Spleen (tissue), 11 donors: ENCODE results near the gene VAMP2. TPM values are rescaled to one million over a fixed set of nuclear protein-coding genes. Genes with fewer than 3 reads are reported as not detected.

ENCODE experiments used
- DNase-seq: peaks from one replicate; pipeline ENCODE4 v3.0.0-alpha.2; 2020
- H3K27ac ChIP-seq, 8 donors: fragments of 200-600 bp; sonication (generic) in 7 of 8; 1 replicate in 4 of 8; 2 replicates in 4 of 8; pipeline versions ENCODE4 v1.5.0 to v1.8.0; 2016 to 2021; ENCODE audit warnings: inconsistent platforms in 4 of 8, mild to moderate bottlenecking in 4 of 8, moderate library complexity in 1 of 8
- H3K27me3 ChIP-seq, 7 donors: fragments of 200-600 bp; sonication (generic) in 6 of 7; replicated peaks in 1 of 7; 1 replicate in 4 of 7; 2 replicates in 3 of 7; pipeline versions ENCODE4 v1.5.0 to v1.8.0; 2016 to 2021; ENCODE audit warnings: inconsistent platforms in 3 of 7, mild to moderate bottlenecking in 1 of 7
- H3K36me3 ChIP-seq, 6 donors: fragments of 200-600 bp; sonication (generic) in 5 of 6; 1 replicate in 4 of 6; 2 replicates in 2 of 6; pipeline versions ENCODE4 v1.5.0 to v1.8.0; 2016 to 2021; ENCODE audit warnings: inconsistent platforms in 2 of 6
- H3K4me1 ChIP-seq, 6 donors: fragments of 200-600 bp; sonication (generic) in 5 of 6; 1 replicate in 3 of 6; 2 replicates in 3 of 6; pipeline versions ENCODE4 v1.5.0 to v1.8.0; 2016 to 2021; ENCODE audit warnings: inconsistent platforms in 3 of 6
- H3K4me3 ChIP-seq, 8 donors: fragments of 200-600 bp; sonication (generic) in 7 of 8; 1 replicate in 4 of 8; 2 replicates in 4 of 8; pipeline versions ENCODE4 v1.5.0 to v1.8.0; 2016 to 2021; ENCODE audit warnings: inconsistent platforms in 4 of 8, mild to moderate bottlenecking in 4 of 8, moderate library complexity in 2 of 8
- H3K9me3 ChIP-seq, 8 donors: fragments of 200-600 bp; sonication (generic) in 7 of 8; 1 replicate in 4 of 8; 2 replicates in 4 of 8; pipeline versions ENCODE4 v1.5.0 to v1.8.0; 2016 to 2021; ENCODE audit warnings: inconsistent platforms in 4 of 8
- POLR2A ChIP-seq, 3 donors: fragments of 450-650 bp; IDR thresholded peaks; one replicate each; pipeline ENCODE4 v1.5.1; 2017; ENCODE audit warnings: antibody characterized with exemption in 3 of 3, mild to moderate bottlenecking in 1 of 3
- POLR2AphosphoS5 ChIP-seq, 3 donors: sonication (generic); formaldehyde crosslinking; IDR thresholded peaks; one replicate each; pipeline ENCODE4 v1.5.1; 2017; ENCODE audit warnings: antibody characterized with exemption in 3 of 3
- WGBS, 5 donors: extraction: QIAGEN DNeasy Blood & Tissue Kit in 3 of 5; methylation state at CpG; one replicate each; pipeline versions ENCODE4 v1.1.5 to v1.1.7; 2013 to 2018; 5-methylcytosine and 5-hydroxymethylcytosine counted together
- intact Hi-C: fragments of 100-400 bp; cut with DNase I; formaldehyde crosslinking; loops from one replicate; pipeline ENCODE4 v1.15.0; 2023; ENCODE audit warnings: low total_unique reads
- polyA plus RNA-seq, 3 donors: library from polyadenylated mRNA; stranded (reverse); fragments of 200-250 nt; gene quantifications; one replicate each; pipeline ENCODE4 v1.2.1, GENCODE V29; 2013
- total RNA-seq, 7 donors: library from RNA; depleted of rRNA in 3 of 7; stranded (reverse); fragments of >200 nt in 3 of 7; fragmentation: NEBNext Ultra II Directional in 4 of 7; extraction: Animal tissue kit (Norgen Biotek cat#: 25700) in 4 of 7; gene quantifications; one replicate each; pipeline versions ENCODE4 v1.1.0 to v1.2.1, GENCODE V29; 2016 to 2021
- TF ChIP-seq, protein P1 (sequence below), 11 experiments: fragments of 200-600 bp in 7 of 11; fragments of 450-650 bp in 4 of 11; sonication (generic) in 4 of 11; IDR thresholded peaks in 8 of 11; conservative IDR thresholded peaks in 3 of 11; 1 replicate in 7 of 11; 2 replicates in 4 of 11; pipeline versions ENCODE4 v1.4.0 to v1.8.0; 2016 to 2021; ENCODE audit warnings: antibody characterized with exemption in 11 of 11, inconsistent platforms in 4 of 11, mild to moderate bottlenecking in 1 of 11
- donor health status: healthy with polysubstance abuse.
- donor health status: DM: no; HTN: no; CAD: no; lungs with moderate emphysema.
- donor health status: DM: no; HTN: no; CAD: no.
- donor health status: Bipolar disorder and iron deficiency.
- donor health status: healthy.
- donor health status: DM: no; HTN: no; CAD: no.
- donor health status: DM: yes; HTN: yes; CAD: no.

The VAMP2 gene
- total and polyA plus RNA-seq, 10 donors = 37.5 to 94.8 (median 54.5) TPM

DNA sequence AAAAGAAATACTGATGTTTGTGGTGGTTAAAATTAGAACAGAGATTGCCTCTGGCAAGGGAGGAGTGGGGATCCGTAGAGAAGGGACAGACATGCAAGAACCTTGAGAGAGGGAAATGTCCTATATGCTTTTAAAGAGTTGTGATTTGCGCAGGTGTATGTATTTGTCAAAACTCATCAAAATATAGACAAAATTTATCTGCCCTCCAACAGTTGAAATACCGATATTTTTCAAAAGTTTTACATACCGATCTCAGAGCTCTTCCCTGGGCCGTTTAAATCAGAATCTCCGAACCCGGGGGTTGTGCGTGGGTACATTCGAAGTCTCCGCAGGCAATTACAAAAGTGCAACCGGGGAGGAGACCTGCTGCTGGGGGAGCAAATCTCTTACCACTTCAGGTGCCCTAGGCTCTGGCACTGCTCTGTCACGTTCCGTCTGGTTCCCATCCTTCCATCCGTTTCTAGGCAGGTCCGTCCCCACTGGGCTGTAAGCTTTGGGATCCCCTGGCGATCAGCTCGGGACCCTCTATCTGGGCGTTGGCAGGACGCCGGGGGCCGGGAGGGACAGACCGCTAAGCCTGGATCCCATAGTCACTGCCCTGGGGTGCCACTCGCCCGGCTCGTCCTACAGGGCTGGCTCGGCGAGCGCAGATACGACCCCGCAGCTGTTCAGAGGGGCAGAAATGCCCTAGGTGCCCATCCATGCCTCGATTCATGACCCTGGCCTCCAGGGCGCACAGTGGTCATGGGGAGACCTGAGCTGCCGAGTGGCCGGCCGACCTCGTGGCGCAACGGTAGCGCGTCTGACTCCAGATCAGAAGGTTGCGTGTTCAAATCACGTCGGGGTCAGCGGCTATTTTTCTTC, 23.1 kb upstream of the VAMP2 start:
- WGBS, 5 donors = 0 to 1% (median 1%) methylated on average over 38 to 44 of the region's 44 CpGs
- TF ChIP-seq POLR2A (IDR thresholded peaks at IDR 0.05) (peak; percentile 24 to 54 (median 47)), POLR2AphosphoS5 (IDR thresholded peaks at IDR 0.05) (peak; percentile 87 to 94 (median 89))
- TF ChIP-seq, protein P1, sequence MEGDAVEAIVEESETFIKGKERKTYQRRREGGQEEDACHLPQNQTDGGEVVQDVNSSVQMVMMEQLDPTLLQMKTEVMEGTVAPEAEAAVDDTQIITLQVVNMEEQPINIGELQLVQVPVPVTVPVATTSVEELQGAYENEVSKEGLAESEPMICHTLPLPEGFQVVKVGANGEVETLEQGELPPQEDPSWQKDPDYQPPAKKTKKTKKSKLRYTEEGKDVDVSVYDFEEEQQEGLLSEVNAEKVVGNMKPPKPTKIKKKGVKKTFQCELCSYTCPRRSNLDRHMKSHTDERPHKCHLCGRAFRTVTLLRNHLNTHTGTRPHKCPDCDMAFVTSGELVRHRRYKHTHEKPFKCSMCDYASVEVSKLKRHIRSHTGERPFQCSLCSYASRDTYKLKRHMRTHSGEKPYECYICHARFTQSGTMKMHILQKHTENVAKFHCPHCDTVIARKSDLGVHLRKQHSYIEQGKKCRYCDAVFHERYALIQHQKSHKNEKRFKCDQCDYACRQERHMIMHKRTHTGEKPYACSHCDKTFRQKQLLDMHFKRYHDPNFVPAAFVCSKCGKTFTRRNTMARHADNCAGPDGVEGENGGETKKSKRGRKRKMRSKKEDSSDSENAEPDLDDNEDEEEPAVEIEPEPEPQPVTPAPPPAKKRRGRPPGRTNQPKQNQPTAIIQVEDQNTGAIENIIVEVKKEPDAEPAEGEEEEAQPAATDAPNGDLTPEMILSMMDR (IDR thresholded peaks at IDR 0.05 in 8 of 11, conservative IDR thresholded peaks at IDR 0.05 in 3 of 11) = no peak
- H3K27me3 ChIP-seq = no peaks in the 10 kb centered on the region
- H3K4me1 ChIP-seq = peaks cover 19 to 71% (median 46%) of the 10 kb centered on the region in 6 donors
- no peaks in the 10 kb centered on the region for H3K36me3 ChIP-seq
- intact Hi-C loops = no loop called here
- peak overlapping the region; percentile 95 to 97 (median 96) for H3K27ac ChIP-seq
- peak; percentile 95 for DNase-seq
- no peaks in the 10 kb centered on the region for H3K9me3 ChIP-seq
- peak overlapping the region; percentile 50 to 87 (median 78) for H3K4me3 ChIP-seq

DNA sequence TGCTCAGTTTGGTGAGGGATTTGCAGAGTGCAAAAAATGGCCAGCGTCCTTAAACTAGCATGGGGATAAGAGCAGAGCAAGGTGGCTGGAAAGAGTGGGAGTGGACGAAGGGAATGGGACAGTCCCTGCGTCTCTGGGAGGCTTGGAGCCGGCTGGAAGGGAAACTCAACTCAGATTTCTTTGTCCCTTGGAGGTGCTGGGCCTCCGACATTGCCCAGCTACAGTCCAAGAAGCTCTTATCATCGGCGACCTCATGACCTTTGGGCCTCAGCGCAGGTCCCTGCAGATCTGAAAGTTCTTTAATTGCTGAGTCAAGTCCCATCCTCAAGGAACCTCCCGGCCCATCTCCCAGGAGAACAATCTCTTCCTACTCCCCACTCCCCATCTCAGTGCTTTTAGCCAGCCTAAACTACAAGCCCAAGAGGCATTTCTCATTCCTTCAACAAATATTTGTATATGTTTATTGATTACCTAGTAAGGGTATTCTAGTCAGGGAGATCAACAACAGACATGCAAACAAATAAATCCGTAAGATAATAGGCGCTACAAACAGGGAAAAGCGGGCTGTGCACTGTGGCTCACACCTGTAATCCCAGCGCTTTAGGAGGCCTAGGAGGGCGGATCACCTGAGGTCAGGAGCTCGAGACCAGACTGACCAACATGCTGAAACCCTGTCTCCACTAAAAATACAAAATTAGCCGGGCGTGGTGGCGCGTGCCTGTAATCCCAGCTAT, 14.4 kb upstream of the VAMP2 start:
- peak overlapping the region; percentile 74 to 95 (median 86) for H3K27ac ChIP-seq
- WGBS, 5 donors = 80 to 86% (median 86%) methylated on average over 19 of the region's 19 CpGs
- TF ChIP-seq POLR2AphosphoS5 (IDR thresholded peaks at IDR 0.05) (no peak), POLR2A (IDR thresholded peaks at IDR 0.05) (no peak)
- TF ChIP-seq, protein P1 (IDR thresholded peaks at IDR 0.05 in 8 of 11, conservative IDR thresholded peaks at IDR 0.05 in 3 of 11) = no peak
- peaks cover 23 to 60% (median 50%) of the 10 kb centered on the region in 6 donors for H3K4me1 ChIP-seq
- intact Hi-C loops = no loop called here
- H3K27me3 ChIP-seq = no peaks in the 10 kb centered on the region
- H3K4me3 ChIP-seq = peak overlapping the region in 6 of 8 donors; percentile 56 to 83 (median 58)
- H3K36me3 ChIP-seq = no peaks in the 10 kb centered on the region
- H3K9me3 ChIP-seq = no peaks in the 10 kb centered on the region
- no peak for DNase-seq

DNA sequence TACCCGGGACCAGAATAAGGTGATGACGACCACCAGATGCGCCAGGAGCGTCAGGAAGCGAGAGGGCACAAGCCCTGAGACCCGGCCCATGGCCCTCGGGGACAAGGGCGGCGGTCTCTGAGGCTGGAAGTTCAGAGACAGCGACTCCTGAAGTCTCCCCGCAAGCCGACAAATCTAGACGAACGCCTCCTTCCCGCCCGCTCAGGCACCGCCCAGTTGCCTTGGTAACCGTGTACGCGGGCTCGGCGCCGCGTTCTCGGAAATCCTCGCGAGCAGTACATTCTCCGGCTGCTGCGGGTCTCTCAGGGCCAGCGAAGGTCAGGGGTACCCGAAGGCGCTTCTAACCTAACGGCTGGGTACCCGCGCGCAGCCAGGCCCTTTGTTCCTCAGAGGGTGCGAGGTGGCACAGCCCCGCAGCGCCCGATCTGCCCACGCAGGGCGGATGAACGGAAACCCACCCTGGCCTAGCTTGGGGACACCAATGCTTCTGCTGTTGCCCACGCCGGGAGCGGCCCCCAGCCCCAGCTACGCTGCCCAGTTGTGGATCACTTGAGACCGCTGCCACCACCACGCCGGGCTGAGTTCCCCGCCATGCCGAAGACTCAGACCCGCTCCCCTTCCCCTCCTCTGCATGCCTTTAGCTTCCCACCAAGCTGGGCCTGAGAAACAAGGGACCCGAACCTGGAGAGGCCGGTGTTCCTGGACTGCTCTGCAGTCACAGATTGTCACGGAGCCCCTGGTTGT, 13.6 kb upstream of the VAMP2 start, which contains the start of gene TMEM107:
TSS of gene TMEM107 (minus strand) at position 184 of the 744 bp plus-strand sequence. CDS start at position 90, 94 bp downstream.
- TF ChIP-seq POLR2AphosphoS5 (IDR thresholded peaks at IDR 0.05) (peak; percentile 79 to 86 (median 86)), POLR2A (IDR thresholded peaks at IDR 0.05) (no peak)
- TF ChIP-seq, protein P1 (IDR thresholded peaks at IDR 0.05 in 8 of 11, conservative IDR thresholded peaks at IDR 0.05 in 3 of 11) = peak in 4 of 11 experiments; percentile 6 to 34 (median 30)
- Histone ChIP-seq H3K9me3 (no peaks in the 10 kb centered on the region), H3K36me3 (no peaks in the 10 kb centered on the region), H3K4me3 (peak within 1 kb of the TSS; percentile 40 to 83 (median 56)), H3K27ac (peak within 1 kb of the TSS; percentile 74 to 95 (median 86)), H3K27me3 (no peaks in the 10 kb centered on the region), H3K4me1 (peaks cover 23 to 57% (median 46%) of the 10 kb centered on the region in 6 donors)
- DNase-seq = peak; percentile 97
- WGBS, 5 donors = 1 to 3% (median 3%) methylated on average over 8 to 56 of the region's 56 CpGs
- intact Hi-C loops = no loop called here
